K562 (cell line): Measurements from ENCODE around the gene RGL2. TPM values are rescaled to one million over a fixed set of nuclear protein-coding genes. Genes with fewer than 3 reads are reported as not detected.

Experiments
- COPS2 ChIP-seq: fragments of 450-650 bp; conservative IDR thresholded peaks from 2 replicates; pipeline ENCODE4 v1.6.1; 2016; ENCODE audit warnings: mild to moderate bottlenecking, moderate library complexity
- DMBX1 ChIP-seq: fragments of 250-450 bp; sonication (Bioruptor Pico); IDR thresholded peaks from 2 replicates; pipeline ENCODE4 v1.8.0; 2022; ENCODE audit warnings: inconsistent platforms, mild to moderate bottlenecking, moderate library complexity, borderline replicate concordance
- HLTF ChIP-seq: fragments of 450-650 bp; IDR thresholded peaks from 2 replicates; pipeline ENCODE4 v1.6.1; 2016
- KLF13 ChIP-seq: fragments of 450-650 bp; IDR thresholded peaks from 2 replicates; pipeline ENCODE4 v1.6.1; 2016; ENCODE audit warnings: missing genetic modification characterization, low read depth, mild to moderate bottlenecking, missing compliant biosample characterization, moderate library complexity, borderline replicate concordance
- MTA3 ChIP-seq: fragments of 450-650 bp; formaldehyde crosslinking; IDR thresholded peaks from 2 replicates; pipeline ENCODE4 v1.6.1; 2017; ENCODE audit warnings: mild to moderate bottlenecking, borderline replicate concordance
- SMC3 ChIP-seq: conservative IDR thresholded peaks from 2 replicates; pipeline ENCODE4 v1.6.1; 2011; ENCODE audit warnings: low read depth, low read length, improper control_type of control experiment; ENCODE audit not compliant: insufficient read depth
- SNAPC5 ChIP-seq: fragments of 250-450 bp; sonication (Bioruptor Pico); IDR thresholded peaks from 2 replicates; pipeline ENCODE4 v1.8.0; 2021; ENCODE audit warnings: moderate library complexity, mild to moderate bottlenecking, inconsistent platforms
- TEAD4 ChIP-seq, 2 experiments: sonication (generic) in 1 of 2; formaldehyde crosslinking in 1 of 2; IDR thresholded peaks; 2 replicates each; pipeline versions ENCODE4 v1.6.1 to v1.8.0; 2012 to 2022; ENCODE audit warnings: borderline replicate concordance in 1 of 2, inconsistent platforms in 1 of 2, low read length in 1 of 2, mild to moderate bottlenecking in 1 of 2, missing genetic modification reagents in 1 of 2
- ZNF407 ChIP-seq: fragments of 450-650 bp; IDR thresholded peaks from 2 replicates; pipeline ENCODE4 v1.6.1; 2016; ENCODE audit warnings: low read depth
- ZNF778 ChIP-seq: fragments of 450-650 bp; formaldehyde crosslinking; IDR thresholded peaks from 2 replicates; pipeline ENCODE4 v1.4.0; 2020; ENCODE audit warnings: mild to moderate bottlenecking, moderate library complexity
- polyA plus RNA-seq, 8 experiments: library from polyadenylated mRNA; depleted of rRNA in 4 of 8; stranded (reverse) in 5 of 8; unstranded in 3 of 8; fragments of >200 nt; fragmentation: Nextera tagmentation in 2 of 8; fragmentation: Illumina TruSeq in 1 of 8; extraction: Ambion mirVana in 2 of 8; extraction: Trizol in 1 of 8; gene quantifications; 2 replicates each; pipeline versions ENCODE4 v1.2.1 to v1.2.3, GENCODE V29; 2011 to 2014; ENCODE audit warnings: inconsistent platforms in 1 of 8, missing spikeins in 1 of 8
- total RNA-seq, 7 experiments: library from RNA; depleted of rRNA in 6 of 7; stranded (reverse); fragments of >200 nt in 6 of 7; fragmentation: Illumina TruSeq in 2 of 7; extraction: Trizol in 2 of 7; gene quantifications; 2 replicates each; pipeline versions ENCODE4 v1.2.1 to v1.2.3, GENCODE V29; 2011 to 2021; ENCODE audit warnings: low replicate concordance in 1 of 7

The RGL2 gene
- total and polyA plus RNA-seq, 9 of the 15 experiments (the other 6 are each of a cell fraction or from before 2014, with no cell fraction given): 1.8 to 57.1 (median 19.5) TPM

- TF ChIP-seq ZNF407 (0 out of 2 replicates have a peak, but pooled peaks have one; percentile 25), COPS2 (no peak), SNAPC5 (CRISPR knock-in tag) (no peak), ZNF778 (CRISPR knock-in tag) (no peak), HLTF (peak; percentile 63; the same call in 1 of the 2 replicates), DMBX1 (CRISPR knock-in tag) (peak; percentile 61; the same call in 1 of the 2 replicates), MTA3 (peak; percentile 84), KLF13 (tag) (peak; percentile 89), SMC3 (peak; percentile 70), TEAD4 (IDR thresholded peaks at IDR 0.05; ENCODE audit: low read length) (no peak), TEAD4 (CRISPR knock-in tag; IDR thresholded peaks at IDR 0.05; ENCODE audit: borderline replicate concordance) (peak; percentile 69; the same call in 1 of the 2 replicates)
Measured at GRCh38 chr6:33299237-33299944, 649 bp upstream of the RGL2 start (continued).
